ENCODE measurements around the gene CERT1. TPM values are rescaled to one million over a fixed set of nuclear protein-coding genes. Genes with fewer than 3 reads are reported as not detected.
A peak's percentile ranks its signal among the peaks of the same experiment; 100 is the strongest.
"Not testable (repeated sequence)": the region's sequence is repeated elsewhere in the genome, so short reads cannot be mapped to it uniquely, and the experiment has no call there.

The CERT1 gene
- total RNA-seq, 1 donor, result 53.0 TPM

DNA sequence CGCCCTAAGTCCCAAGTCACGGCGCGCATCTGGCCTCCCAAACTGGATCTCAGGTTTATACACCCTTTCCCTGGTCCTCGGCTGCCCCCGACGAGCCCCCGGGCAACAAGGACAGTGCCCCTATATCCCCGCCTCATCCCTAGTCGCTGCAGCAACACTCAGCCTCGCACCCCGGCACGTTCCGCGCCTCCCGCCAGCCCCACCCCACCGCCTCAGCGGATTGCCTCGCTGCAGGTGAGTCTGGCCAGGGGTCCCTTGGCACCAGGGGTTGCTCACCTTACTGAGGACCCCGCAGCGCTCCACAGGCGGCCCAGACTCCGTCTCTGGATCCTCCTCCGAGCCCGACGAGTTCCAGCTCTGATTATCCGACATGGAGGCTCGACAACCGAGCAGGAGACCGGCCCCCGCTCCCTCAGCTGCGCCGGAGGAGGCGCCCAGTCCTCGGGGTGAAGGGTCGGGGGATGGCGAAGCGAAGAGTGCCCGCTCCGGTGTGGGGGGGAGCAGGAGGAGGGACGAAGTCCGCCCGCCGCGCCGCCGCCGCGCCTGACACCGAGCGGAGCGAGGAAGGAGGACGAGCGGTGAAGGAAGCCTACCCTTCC is 494 bp downstream of the CERT1 start:
- H3K27me3 ChIP-seq (ENCODE audit: insufficient read depth, low read length), result no peaks in the 10 kb centered on the region
- H3K9me3 ChIP-seq (ENCODE audit: low read depth, low read length), result no peaks in the 10 kb centered on the region
- peaks cover 40% of the 10 kb centered on the region for H3K4me1 ChIP-seq (ENCODE audit: insufficient read depth, low read length)
- H3K4me3 ChIP-seq (ENCODE audit: low read length), result peak overlapping the region; percentile 85

DNA sequence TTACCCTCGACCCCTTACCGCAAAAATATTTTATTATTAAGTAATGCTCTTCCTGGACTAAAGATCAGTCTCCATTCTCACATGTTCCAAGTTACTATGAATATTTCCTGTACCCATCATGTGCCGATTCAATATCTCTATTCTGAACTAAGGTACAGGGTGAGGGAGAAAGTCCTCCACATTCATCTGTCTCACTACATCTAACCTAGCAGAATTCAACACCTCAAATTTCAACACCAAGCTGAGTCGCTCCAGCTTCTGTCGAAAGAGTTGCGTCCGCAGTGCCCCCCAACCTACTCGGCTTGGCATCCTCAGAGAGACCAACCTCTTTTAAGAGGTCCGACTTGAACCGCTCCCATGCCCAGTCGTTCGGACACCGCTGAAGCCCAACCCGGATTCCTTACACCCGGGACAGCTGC is 1.0 kb downstream of the CERT1 start:
- no peaks in the 10 kb centered on the region for H3K9me3 ChIP-seq (ENCODE audit: low read depth, low read length)
- peak overlapping the region; percentile 85 for H3K4me3 ChIP-seq (ENCODE audit: low read length)
- peaks cover 40% of the 10 kb centered on the region for H3K4me1 ChIP-seq (ENCODE audit: insufficient read depth, low read length)
- H3K27me3 ChIP-seq (ENCODE audit: insufficient read depth, low read length), result no peaks in the 10 kb centered on the region

DNA sequence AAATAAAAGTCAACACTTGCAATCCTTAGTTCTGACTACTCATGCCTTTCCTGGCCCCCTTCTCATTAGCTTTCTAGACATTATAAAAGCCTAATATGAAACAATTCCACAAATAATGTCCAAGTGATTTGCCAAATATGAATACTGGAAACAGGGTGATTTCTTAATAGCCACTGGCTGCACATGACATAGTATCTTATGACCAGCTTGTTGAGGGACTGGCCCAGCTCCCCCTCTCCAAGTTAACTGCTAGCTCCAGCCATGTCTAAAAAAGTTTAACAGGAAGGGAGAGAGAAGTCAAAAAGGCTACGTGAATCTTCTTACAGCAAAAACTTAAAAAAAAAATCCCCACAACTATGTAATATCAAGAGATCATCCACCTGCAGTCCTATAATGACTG is 1.5 kb downstream of the CERT1 start:
- Histone ChIP-seq H3K9me3 (ENCODE audit: low read depth, low read length) (no peaks in the 10 kb centered on the region), H3K4me1 (ENCODE audit: insufficient read depth, low read length) (peaks cover 40% of the 10 kb centered on the region), H3K4me3 (ENCODE audit: low read length) (peak overlapping the region; percentile 85), H3K27me3 (ENCODE audit: insufficient read depth, low read length) (no peaks in the 10 kb centered on the region)

DNA sequence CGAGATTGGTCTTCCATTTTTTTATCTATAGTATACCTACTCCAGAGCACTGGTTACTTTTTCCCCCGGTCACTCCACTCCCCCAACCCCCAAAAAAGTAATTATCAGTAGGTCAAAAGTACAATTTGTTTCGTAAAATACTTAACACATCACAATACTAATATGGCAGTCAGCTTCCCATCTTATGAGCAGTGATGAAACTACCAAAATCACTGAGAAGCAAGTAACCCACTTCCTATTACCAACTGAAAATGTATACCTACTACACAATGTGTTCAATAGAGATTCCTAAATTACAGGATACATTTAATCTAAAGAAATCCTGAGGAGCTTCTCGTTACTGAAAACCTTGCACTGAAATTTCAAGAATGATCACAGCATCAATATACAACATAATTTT is 1.9 kb downstream of the CERT1 start:
- H3K4me1 ChIP-seq (ENCODE audit: insufficient read depth, low read length), result peaks cover 38% of the 10 kb centered on the region
- H3K27me3 ChIP-seq (ENCODE audit: insufficient read depth, low read length), result no peaks in the 10 kb centered on the region
- H3K4me3 ChIP-seq (ENCODE audit: low read length), result peak overlapping the region; percentile 85
- H3K9me3 ChIP-seq (ENCODE audit: low read depth, low read length), result no peaks in the 10 kb centered on the region

DNA sequence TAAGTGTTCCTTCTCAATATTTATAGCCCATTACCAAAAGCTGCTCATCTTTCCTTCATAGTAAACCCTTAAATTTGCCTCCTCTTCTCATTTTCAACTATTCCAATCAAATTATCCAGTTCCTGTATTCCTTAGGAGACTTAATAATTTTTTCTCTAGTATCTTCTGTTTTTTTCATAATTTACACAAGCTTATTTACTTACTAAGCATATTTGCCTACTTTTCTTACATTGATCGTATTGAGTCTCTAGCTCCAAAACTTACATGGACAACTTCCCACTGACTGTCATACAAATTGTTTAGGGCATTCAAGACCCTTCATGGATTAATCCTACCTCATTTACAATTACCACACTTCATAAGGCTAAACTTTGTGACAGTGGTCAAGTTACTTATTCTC is 3.6 kb downstream of the CERT1 start:
- Histone ChIP-seq H3K9me3 (ENCODE audit: low read depth, low read length) (no peaks in the 10 kb centered on the region), H3K27me3 (ENCODE audit: insufficient read depth, low read length) (no peaks in the 10 kb centered on the region), H3K4me3 (ENCODE audit: low read length) (no peak overlapping the region), H3K4me1 (ENCODE audit: insufficient read depth, low read length) (peaks cover 28% of the 10 kb centered on the region)

DNA sequence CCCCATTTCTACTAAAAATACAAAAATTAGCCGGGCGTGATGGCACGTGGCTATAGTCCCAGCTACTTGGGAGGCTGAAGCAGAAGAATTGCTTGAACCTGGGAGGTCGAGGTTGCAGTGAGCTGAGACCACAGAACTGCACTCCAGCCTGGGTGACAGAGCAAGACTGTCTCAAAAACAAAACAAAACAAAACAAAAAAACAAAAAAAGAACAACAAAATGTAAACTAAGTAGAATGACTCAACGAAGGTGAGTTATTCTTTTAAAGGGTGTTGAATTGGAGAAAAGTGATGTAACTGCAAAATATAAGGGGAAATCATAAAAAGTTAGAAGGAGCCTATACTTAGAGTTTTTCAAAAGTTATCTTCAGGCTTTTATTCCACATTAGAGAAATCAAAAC is 6.3 kb downstream of the CERT1 start:
- not testable (repeated sequence) for H3K27me3 ChIP-seq (ENCODE audit: insufficient read depth, low read length); H3K4me3 ChIP-seq (ENCODE audit: low read length)

DNA sequence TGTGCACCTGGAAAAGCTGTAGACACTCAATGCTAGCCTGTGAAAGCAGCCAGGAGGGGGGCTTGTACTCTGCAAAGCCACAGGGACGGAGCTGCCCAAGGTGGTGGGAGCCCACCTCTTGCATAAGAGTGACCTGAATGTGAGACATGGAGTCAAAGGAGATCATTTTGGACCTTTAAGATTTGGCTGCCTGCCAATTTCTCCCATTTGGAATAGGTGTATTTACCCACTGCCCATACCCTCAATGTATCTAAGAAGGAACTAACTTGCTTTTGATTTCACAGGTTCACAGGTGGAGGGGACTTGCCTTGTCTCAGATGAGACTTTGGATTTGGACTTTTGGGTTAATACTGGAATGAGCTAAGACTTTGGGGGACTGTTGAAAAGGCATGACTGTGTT is 12.6 kb downstream of the CERT1 start:
- not testable (repeated sequence) for H3K9me3 ChIP-seq (ENCODE audit: low read depth, low read length); H3K27me3 ChIP-seq (ENCODE audit: insufficient read depth, low read length); H3K4me3 ChIP-seq (ENCODE audit: low read length); H3K4me1 ChIP-seq (ENCODE audit: insufficient read depth, low read length)

More for the DNA sequence above, 6.3 kb downstream of the CERT1 start:
- peaks cover 13% of the 10 kb centered on the region for H3K4me1 ChIP-seq (ENCODE audit: insufficient read depth, low read length)
- H3K9me3 ChIP-seq (ENCODE audit: low read depth, low read length), result not testable (repeated sequence)

DNA sequence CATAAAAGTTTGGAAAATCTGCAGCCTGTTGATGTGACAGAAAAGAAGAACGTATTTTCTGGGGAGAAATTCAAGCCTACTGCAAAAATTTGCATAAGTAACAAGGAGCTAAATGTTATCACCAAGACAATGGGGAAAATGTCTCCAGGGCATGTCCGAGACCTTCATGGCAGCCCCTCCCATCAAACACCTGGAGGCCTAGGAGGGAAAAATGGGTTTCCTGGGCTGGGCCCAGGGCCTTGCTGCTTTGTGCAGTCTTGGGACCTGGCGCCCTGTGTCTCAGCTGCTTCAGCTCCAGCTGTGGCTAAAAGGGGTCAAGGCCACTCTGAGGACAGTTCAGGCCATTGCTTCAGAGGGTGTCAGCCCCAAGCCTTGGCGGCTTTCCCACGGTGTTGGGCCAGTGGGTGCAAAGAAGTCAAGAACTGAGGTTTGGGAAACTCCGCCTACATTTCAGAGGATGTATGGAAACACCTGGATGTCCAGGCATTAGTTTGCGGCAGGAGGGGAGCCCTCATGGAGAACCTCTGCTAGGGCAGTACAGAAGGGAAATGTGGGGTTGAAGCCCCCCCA is 13.1 kb downstream of the CERT1 start:
- Histone ChIP-seq H3K9me3 (ENCODE audit: low read depth, low read length) (no peaks in the 10 kb centered on the region), H3K4me3 (ENCODE audit: low read length) (no peak overlapping the region), H3K4me1 (ENCODE audit: insufficient read depth, low read length) (no peaks in the 10 kb centered on the region), H3K27me3 (ENCODE audit: insufficient read depth, low read length) (no peaks in the 10 kb centered on the region)

DNA sequence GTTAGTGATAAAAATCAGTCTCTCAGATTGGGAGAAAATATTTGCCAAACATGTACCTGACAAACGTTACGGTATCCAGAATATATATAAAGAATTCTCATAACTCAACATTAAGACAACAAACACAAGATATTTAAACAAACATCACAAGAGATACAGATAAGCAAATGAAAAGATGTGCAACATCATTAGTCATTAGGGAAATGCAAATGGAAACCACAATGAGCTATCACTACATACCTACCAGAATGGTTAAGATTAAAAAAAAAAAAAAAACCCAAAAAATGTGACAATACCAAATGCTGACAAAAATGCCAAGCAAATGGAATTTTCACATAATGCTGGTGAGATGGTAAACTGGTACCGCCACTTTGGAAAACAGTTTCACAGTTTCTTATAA is 15.4 kb downstream of the CERT1 start:
- H3K9me3 ChIP-seq (ENCODE audit: low read depth, low read length), result no peaks in the 10 kb centered on the region
- H3K27me3 ChIP-seq (ENCODE audit: insufficient read depth, low read length), result no peaks in the 10 kb centered on the region
- H3K4me3 ChIP-seq (ENCODE audit: low read length), result no peak overlapping the region
- no peaks in the 10 kb centered on the region for H3K4me1 ChIP-seq (ENCODE audit: insufficient read depth, low read length)

DNA sequence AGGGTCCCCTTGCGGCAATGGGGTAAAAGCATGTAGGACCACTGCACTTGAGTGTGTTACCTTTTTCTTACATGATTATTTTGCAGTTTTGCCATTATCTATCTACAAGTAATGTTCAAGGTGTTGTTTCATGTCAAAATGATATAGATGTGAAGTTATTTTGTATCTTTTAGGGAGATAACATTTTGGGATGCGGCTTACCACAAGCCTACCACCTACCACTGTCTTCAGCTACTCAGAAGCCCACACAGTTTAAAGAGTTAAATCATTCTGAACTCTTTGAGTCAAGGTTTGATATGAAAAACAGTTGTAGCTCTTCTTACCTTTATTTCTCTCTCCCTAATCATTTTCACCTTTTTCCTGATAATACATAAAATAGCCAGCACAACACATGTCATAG is 19.8 kb downstream of the CERT1 start:
- no peaks in the 10 kb centered on the region for H3K27me3 ChIP-seq (ENCODE audit: insufficient read depth, low read length)
- peaks cover 6% of the 10 kb centered on the region for H3K9me3 ChIP-seq (ENCODE audit: low read depth, low read length)
- no peaks in the 10 kb centered on the region for H3K4me1 ChIP-seq (ENCODE audit: insufficient read depth, low read length)
- H3K4me3 ChIP-seq (ENCODE audit: low read length), result no peak overlapping the region

DNA sequence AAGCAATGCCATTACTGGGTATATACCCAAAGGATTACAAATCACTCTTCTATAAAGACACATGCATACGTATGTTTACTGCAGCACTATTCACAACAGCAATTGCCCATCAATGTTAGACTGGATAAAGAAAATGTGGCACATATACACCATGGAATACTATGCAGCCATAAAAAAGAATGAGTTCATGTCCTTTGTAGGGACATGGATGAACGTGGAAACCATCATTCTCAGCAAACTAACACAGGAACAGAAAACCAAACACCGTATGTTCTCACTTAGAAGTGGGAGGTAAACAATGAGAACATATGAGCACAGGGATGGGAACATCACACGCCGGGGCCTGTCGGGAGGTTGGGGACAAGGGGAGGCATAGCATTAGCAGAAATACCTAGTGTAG is 21.6 kb downstream of the CERT1 start:
- H3K9me3 ChIP-seq (ENCODE audit: low read depth, low read length), result peaks cover 18% of the 10 kb centered on the region
- not testable (repeated sequence) for H3K4me1 ChIP-seq (ENCODE audit: insufficient read depth, low read length); H3K4me3 ChIP-seq (ENCODE audit: low read length); H3K27me3 ChIP-seq (ENCODE audit: insufficient read depth, low read length)

DNA sequence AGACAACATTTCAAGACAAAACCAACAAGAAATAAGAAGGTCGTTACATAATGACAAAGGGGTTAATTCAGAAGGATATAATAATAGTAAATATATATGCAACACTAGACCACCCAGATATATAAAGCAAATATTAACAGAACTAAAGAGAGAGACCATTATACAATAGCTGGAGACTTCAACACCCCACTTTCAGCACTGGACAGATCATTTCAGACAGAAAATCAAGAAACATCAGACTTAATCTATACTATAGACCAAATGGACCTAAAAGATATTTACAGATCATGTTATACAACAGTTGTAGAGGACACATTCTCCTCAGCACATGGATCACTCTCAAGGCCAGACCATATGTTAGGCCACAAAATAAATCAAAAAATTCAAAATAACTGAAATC is 26.8 kb downstream of the CERT1 start:
- H3K27me3 ChIP-seq (ENCODE audit: insufficient read depth, low read length), result no peaks in the 10 kb centered on the region
- peaks cover 31% of the 10 kb centered on the region for H3K9me3 ChIP-seq (ENCODE audit: low read depth, low read length)
- no peak overlapping the region for H3K4me3 ChIP-seq (ENCODE audit: low read length)
- no peaks in the 10 kb centered on the region for H3K4me1 ChIP-seq (ENCODE audit: insufficient read depth, low read length)

DNA sequence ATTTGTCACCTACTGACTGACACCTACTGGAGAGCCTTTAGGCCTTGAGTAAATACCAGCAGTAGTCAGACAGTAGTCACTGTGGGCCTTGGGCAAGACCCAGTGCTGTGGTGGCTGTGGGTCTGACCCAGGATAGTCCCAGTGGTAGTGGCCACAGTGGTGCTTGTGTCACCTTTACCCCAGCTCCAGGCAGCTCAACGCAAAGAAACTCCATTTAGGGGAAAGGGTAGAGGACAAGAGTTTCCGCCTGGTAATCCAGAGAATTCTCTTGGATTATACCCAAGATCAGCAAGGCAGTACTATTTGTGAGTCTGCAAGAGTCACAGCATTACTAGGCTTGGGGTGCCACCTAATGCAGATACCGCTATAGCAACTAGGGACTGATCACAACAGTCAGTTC is 28.9 kb downstream of the CERT1 start:
- H3K4me3 ChIP-seq (ENCODE audit: low read length), result no peak overlapping the region
- H3K9me3 ChIP-seq (ENCODE audit: low read depth, low read length), result peaks cover 28% of the 10 kb centered on the region
- no peaks in the 10 kb centered on the region for H3K4me1 ChIP-seq (ENCODE audit: insufficient read depth, low read length)
- H3K27me3 ChIP-seq (ENCODE audit: insufficient read depth, low read length), result no peaks in the 10 kb centered on the region

DNA sequence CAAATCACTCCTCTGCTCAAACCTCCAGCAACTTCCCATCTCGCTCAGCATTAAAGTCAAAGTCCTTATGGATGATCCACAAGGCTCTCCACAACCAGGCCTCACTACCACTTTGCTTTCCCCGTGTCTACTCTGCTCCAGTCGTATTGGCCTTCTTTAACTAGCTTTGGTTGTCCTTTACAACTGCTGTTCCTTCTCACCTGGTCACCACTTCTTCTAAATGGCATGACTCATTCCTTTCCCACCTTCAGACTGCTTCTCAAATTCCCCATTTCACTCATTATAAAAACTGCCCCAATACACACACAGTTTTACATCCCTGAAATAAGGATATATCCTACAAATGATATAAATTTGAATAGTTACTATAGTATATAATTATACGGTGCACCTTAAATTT is 30.4 kb downstream of the CERT1 start:
- Histone ChIP-seq H3K4me3 (ENCODE audit: low read length) (no peak overlapping the region), H3K27me3 (ENCODE audit: insufficient read depth, low read length) (no peaks in the 10 kb centered on the region), H3K9me3 (ENCODE audit: low read depth, low read length) (peaks cover 19% of the 10 kb centered on the region), H3K4me1 (ENCODE audit: insufficient read depth, low read length) (no peaks in the 10 kb centered on the region)

DNA sequence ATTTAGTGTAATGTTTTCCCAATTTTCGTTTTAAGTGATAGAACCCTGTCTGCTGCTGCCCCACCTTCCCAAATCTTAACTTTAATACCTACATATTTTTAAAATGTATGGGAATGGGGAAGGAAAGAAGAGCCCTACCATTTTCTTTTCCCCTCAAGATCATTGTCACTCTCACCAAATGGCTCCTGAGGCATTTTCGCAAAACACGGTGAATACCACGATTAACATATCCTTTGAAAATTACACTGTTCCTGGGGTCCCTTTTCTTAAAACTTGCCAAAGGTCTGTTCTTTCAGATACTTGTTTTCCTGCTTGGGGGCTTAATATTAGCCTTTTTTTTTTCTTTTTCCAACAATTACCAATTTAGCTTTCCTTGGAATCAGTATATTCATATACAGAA is 36.1 kb downstream of the CERT1 start:
- Histone ChIP-seq H3K9me3 (ENCODE audit: low read depth, low read length) (peaks cover 10% of the 10 kb centered on the region), H3K27me3 (ENCODE audit: insufficient read depth, low read length) (no peaks in the 10 kb centered on the region), H3K4me3 (ENCODE audit: low read length) (no peak overlapping the region), H3K4me1 (ENCODE audit: insufficient read depth, low read length) (no peaks in the 10 kb centered on the region)

DNA sequence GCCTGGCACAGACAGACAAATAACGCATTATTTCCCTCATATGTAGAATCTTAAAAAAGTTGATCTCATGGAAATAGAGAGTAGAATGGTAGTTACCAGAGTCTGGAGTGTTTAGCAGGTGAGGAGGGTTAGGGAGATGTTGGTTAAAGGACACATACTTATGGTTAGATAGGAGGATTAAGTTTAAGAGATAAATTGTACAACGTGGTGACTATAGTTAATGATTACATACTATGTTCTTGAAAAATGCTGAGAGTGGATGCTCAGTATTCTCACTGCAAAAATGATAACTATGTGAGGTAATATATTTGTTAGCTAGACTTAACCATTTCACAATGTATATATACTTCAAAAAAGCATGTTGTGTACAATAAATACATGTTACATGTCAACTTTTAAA is 38.0 kb downstream of the CERT1 start:
- H3K4me3 ChIP-seq (ENCODE audit: low read length), result no peak overlapping the region
- H3K27me3 ChIP-seq (ENCODE audit: insufficient read depth, low read length), result no peaks in the 10 kb centered on the region
- no peaks in the 10 kb centered on the region for H3K4me1 ChIP-seq (ENCODE audit: insufficient read depth, low read length)
- peaks cover 29% of the 10 kb centered on the region for H3K9me3 ChIP-seq (ENCODE audit: low read depth, low read length)

Data from mononuclear cell (primary cell).